HuH-7 (cell line): ENCODE measurements around the gene MARCHF10.
"Not testable (repeated sequence)": the region's sequence is repeated elsewhere in the genome, so short reads cannot be mapped to it uniquely, and the experiment has no call there.

Experiments
- DNase-seq: peaks from one replicate; pipeline ENCODE4 v3.0.0; 2011; ENCODE audit warnings: low spot score

Gene MARCHF10

GRCh38 chr17:62696726-62697490, 111.2 kb downstream of the MARCHF10 start:
- DNase-seq, result no peak

DNA sequence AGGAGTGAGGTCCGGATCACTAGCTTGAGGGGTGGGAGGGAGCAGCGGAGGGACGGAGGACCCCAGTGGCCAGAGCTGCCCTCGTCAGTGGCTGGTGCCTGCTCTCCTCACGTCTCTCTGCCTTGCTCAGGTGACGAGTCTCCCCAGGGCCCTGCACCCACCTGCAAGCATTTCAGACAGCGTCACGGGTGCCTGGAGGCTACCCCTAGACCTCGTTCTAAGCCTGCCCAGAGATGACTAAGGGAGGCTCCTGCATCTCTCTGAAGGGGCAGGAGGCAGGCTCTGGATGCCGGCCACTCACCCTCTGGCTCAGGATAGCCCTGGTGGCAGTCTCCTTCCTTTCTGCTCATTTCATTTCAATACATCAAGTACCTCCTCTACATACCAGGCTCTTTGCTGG, 111.9 kb downstream of the MARCHF10 start:
- no peak for DNase-seq

GRCh38 chr17:62695093-62695738, 112.9 kb downstream of the MARCHF10 start:
- not testable (repeated sequence) for DNase-seq

- DNase-seq, result no peak
Observed at GRCh38 chr17:62693616-62694409, 114.3 kb downstream of the MARCHF10 start.

DNA sequence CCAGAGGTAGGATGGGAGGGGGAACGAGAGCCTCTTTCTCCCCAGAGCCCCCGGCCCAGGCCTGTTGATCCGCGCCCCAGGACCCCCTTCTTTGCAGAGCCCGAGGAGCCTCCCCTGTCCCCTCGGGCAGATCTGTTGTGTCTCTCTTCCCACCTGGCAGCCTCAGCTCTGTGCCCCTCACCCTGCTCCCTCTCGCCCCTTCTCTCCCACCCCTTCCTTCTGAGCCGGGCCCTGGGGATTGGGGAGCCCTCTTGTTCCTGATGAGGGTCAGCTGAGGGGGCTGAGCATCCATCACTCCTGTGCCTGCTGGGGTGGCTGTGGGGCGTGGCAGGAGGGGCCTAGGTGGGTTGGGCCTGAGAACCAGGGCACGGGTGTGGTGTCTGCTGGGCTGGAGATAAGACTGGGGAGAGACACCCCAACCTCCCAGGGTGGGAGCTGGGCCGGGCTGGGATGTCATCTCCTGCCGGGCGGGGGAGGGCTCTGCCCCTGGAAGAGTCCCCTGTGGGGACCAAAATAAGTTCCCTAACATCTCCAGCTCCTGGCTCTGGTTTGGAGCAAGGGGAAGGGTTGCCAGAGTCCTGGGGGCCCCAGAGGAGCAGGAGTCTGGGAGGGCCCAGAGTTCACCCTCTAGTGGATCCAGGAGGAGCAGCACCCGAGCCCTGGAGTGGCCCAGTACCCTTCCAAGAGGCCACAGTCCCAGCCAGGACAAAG, 115.2 kb downstream of the MARCHF10 start:
- peak; percentile 60 for DNase-seq

DNA sequence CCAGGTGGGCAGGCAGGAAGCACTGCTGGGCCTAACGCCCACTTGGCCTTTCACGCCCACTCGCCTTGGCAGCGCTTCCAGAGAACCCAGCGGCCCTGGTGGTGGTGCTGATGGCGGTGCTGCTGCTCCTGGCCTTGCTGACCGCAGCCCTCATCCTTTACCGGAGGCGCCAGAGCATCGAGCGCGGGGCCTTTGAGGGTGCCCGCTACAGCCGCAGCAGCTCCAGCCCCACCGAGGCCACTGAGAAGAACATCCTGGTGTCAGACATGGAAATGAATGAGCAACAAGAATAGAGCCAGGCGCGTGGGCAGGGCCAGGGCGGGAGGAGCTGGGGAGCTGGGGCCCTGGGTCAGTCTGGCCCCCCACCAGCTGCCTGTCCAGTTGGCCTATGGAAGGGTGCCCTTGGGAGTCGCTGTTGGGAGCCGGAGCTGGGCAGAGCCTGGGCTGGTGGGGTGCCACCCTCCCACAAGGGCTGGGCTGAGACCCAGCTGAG, 115.9 kb downstream of the MARCHF10 start:
- DNase-seq, result no peak

GRCh38 chr17:62691589-62691915, 116.6 kb downstream of the MARCHF10 start:
- not testable (repeated sequence) for DNase-seq

GRCh38 chr17:62690168-62690897, 117.8 kb downstream of the MARCHF10 start:
- DNase-seq, result no peak

- DNase-seq, result no peak
Observed at GRCh38 chr17:62689441-62690167, 118.5 kb downstream of the MARCHF10 start.

- no peak for DNase-seq
Observed at GRCh38 chr17:62688398-62689160, 119.5 kb downstream of the MARCHF10 start.

DNA sequence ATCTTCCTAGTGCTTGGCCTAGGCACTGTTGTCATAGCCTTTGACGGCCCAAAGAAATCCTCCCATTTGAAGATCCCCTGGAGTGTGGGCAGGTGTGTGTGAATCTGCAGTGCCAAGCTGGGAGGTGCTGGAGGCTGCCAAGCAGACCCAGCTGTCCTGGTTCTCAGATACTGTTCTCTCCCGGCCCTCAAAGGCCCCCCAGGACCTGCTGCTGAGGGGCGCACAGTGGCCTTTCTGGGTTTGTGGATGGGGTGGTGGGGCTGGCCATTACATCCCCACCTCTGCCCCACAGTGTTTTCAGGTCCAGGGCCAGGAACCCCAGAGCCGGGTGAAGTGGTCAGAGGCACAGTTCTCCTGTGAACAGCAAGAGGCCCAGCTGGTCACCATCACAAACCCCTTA, 120.1 kb downstream of the MARCHF10 start:
- DNase-seq, result no peak

DNA sequence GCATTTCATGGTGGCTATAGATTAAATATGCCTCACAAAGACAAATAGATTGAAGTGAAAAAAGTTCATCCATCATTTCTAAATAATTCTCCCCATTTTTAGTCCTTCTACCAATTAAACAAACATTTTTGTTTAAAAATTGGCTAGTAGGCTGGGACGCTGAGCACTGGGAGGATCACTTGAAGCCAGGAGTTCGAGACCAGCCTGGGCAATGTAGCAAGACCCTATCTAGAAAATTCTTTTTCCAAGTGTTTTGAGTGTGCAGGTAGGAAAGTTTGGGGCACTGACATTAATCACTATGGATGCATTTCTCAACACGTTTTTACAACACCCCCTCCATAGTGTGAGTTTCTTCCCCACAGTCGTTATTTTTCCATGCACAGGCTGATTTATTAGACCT, 123.9 kb downstream of the MARCHF10 start:
- no peak for DNase-seq

- no peak for DNase-seq
Observed at GRCh38 chr17:62681939-62682381, 126.2 kb downstream of the MARCHF10 start.

GRCh38 chr17:62681061-62681938, 126.8 kb downstream of the MARCHF10 start:
- no peak for DNase-seq

DNA sequence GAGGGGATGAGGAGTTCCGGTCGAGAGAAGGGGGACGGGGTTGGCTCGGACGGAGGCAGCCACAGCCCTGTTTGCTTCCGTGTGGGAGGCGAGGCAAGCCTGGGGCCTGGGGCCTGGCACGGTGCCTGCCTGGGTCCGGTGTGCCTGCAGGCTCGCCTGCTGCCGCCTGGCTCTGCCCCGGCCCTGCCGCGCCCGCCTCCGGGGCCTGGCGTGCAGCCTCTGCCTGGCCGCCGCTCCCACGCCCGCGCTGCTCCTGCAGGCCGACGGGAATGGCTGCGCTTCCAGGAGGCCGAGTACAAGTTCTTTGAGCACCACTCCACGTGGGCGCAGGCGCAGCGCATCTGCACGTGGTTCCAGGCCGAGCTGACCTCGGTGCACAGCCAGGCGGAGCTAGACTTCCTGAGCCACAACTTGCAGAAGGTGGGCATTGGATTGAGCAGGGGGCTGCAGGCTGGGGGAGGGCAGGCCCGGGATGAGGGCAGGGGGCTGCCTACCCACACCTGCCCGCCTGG, 127.5 kb downstream of the MARCHF10 start:
- no peak for DNase-seq

DNA sequence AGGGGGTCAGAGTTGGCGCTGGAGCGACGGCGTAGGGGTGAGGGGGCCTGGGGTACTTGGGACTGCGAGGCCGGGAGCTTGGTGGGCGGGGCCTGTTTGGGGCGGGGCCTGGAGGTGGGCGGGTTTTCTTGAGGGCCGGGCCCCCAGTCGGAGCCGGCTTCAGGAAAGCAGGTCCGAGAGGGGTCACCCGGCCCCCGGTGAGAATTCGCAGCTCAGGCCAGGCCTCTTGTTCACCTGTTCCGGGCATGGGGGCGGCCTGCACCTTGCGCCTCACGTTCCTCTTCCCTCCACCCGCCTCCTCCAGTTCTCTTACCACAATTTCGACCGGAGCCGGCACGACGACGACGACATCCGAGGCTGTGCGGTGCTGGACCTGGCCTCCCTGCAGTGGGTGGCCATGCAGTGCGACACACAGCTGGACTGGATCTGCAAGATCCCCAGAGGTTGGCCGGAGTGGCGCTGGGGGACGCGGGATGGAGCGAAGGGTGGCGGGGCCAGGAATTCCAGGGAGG, 128.2 kb downstream of the MARCHF10 start:
- DNase-seq, result no peak

DNA sequence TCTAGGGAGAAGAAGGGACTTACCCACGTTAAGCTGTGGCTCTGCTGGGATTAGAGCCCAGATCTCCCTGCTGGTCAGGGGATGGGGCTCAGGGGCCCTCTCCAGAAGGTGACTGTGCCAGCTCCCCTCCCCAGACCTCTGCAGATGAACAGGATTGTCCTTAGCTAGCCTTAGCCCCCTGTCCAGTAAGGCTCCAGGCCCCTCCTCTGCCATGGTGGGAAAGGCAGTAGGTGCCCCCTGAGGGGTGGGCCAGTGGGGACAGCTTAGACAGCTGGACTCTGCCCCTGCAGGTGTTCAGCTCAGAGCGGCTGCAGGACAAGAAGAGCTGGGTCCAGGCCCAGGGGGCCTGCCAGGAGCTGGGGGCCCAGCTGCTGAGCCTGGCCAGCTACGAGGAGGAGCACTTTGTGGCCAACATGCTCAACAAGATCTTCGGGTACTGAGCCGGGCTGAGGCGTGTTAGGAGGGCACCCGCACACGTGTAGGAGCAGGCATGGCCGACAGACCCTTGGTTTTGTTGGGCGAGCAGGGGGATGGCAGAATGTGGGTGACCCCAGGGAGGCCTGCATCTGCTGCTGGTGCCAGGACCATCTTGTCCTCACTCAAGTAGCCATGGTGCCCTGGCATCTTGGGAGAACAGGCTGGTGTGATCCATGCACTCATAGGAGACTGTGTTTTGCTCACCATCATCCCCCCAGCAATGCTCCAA, 129.7 kb downstream of the MARCHF10 start:
- DNase-seq, result no peak
